H1 (cell line): ENCODE data around the gene ZXDC. TPM values are rescaled to one million over a fixed set of nuclear protein-coding genes. Genes with fewer than 3 reads are reported as not detected.

ENCODE experiments used
- FOSL1 ChIP-seq: IDR thresholded peaks from 2 replicates; pipeline ENCODE4 v1.6.1; 2011; ENCODE audit warnings: mild to moderate bottlenecking, low read depth, low read length, moderate library complexity; ENCODE audit not compliant: insufficient read depth
- GTF2F1 ChIP-seq: IDR thresholded peaks from 2 replicates; pipeline ENCODE4 v1.6.1; 2012; ENCODE audit warnings: low read depth, low read length, improper control_type of control experiment, borderline replicate concordance
- SIN3A ChIP-seq, 2 experiments: IDR thresholded peaks in 1 of 2; conservative IDR thresholded peaks in 1 of 2; 2 replicates each; pipeline ENCODE4 v1.6.1; 2011 to 2012; ENCODE audit warnings: low read length in 2 of 2, improper control_type of control experiment in 1 of 2, low read depth in 1 of 2, mild to moderate bottlenecking in 1 of 2
- TAF1 ChIP-seq: IDR thresholded peaks from 2 replicates; pipeline ENCODE4 v1.6.1; 2011; ENCODE audit warnings: mild to moderate bottlenecking, low read depth, low read length
- polyA plus RNA-seq, 7 experiments: library from polyadenylated mRNA; depleted of rRNA in 3 of 7; stranded (reverse) in 5 of 7; unstranded in 2 of 7; fragments of >200 nt in 5 of 7; fragments of 200-250 nt in 2 of 7; gene quantifications; 1 replicate in 5 of 7; 2 replicates in 1 of 7; 4 replicates in 1 of 7; pipeline versions ENCODE4 v1.2.1 to v1.2.3, GENCODE V29; 2011 to 2013; ENCODE audit warnings: missing spikeins in 2 of 7, mixed read lengths in 2 of 7
- total RNA-seq: library from RNA; stranded (reverse); fragmentation: NEBNext Ultra II Directional; extraction: Animal tissue kit (Norgen Biotek cat#: 25700); gene quantifications from 2 replicates; pipeline ENCODE4 v1.2.1, GENCODE V29; 2021

Gene ZXDC
- total and polyA plus RNA-seq, 2 of the 8 experiments (the other 6 are each of a cell fraction or from before 2014, with no cell fraction given) = 12.7 to 24.3 TPM

GRCh38 chr3:126431103-126431534 is 44.6 kb downstream of the ZXDC start (continued):
- TF ChIP-seq SIN3A (conservative IDR thresholded peaks at IDR 0.05 in 1 of 2, IDR thresholded peaks at IDR 0.05 in 1 of 2; ENCODE audit: low read depth in 1 of 2, low read length in 2 of 2) (no peak), FOSL1 (no peak), GTF2F1 (no peak), TAF1 (no peak)
